ENCODE data around the gene ATL1.

The ATL1 gene

DNA sequence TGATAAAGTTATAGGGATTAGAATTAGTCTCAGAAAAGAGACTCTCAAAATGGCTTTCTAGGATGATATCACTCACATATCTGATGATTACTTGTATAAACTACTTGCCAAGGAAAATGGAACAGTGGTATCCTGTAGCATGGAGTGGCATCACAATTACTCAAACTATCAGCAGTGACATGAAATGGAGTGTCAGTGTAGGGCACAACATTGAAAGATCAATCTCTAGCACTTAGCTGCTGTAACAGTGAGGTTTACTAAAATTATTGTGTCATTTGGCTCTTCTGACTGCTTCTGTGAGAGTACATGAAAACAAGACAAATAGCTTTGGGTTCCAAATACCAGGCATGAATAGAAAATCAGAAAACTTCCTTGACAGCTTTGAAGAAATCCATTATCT lies 20.9 kb upstream of the ATL1 start:
- H3K4me3 ChIP-seq (ENCODE audit: low read depth, low read length): no peak overlapping the region
- H3K9me3 ChIP-seq: no peaks in the 10 kb centered on the region; the same call in 1 of the 2 replicates
- no peak for DNase-seq
- peaks cover 5% of the 10 kb centered on the region; the same call in 1 of the 2 replicates for H3K4me1 ChIP-seq
- TF ChIP-seq, protein P1, sequence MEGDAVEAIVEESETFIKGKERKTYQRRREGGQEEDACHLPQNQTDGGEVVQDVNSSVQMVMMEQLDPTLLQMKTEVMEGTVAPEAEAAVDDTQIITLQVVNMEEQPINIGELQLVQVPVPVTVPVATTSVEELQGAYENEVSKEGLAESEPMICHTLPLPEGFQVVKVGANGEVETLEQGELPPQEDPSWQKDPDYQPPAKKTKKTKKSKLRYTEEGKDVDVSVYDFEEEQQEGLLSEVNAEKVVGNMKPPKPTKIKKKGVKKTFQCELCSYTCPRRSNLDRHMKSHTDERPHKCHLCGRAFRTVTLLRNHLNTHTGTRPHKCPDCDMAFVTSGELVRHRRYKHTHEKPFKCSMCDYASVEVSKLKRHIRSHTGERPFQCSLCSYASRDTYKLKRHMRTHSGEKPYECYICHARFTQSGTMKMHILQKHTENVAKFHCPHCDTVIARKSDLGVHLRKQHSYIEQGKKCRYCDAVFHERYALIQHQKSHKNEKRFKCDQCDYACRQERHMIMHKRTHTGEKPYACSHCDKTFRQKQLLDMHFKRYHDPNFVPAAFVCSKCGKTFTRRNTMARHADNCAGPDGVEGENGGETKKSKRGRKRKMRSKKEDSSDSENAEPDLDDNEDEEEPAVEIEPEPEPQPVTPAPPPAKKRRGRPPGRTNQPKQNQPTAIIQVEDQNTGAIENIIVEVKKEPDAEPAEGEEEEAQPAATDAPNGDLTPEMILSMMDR (IDR thresholded peaks at IDR 0.05; ENCODE audit: low read depth, low read length): no peak
- H3K36me3 ChIP-seq: no peaks in the 10 kb centered on the region
- no peaks in the 10 kb centered on the region for H3K27me3 ChIP-seq

DNA sequence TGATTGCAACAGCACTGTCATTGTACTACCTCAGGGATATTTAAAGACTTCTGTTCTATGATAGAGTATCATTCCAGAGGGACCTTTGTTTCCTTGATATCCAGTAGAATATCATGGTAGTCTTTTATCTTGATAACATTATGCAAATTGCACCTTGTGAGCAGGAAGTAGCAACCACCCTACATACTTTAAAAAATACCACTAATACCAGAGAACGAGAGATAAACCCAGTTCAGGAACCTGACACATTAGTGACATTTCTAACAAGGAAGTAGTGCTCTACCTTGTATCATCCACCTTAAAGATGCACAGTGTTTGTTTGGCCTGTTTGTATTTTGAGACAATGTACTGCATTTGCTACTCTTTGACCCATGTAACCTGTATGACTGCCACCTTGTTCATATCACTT lies 18.8 kb upstream of the ATL1 start:
- no peak for DNase-seq
- Histone ChIP-seq H3K9me3 (no peaks in the 10 kb centered on the region; the same call in 1 of the 2 replicates), H3K27me3 (no peaks in the 10 kb centered on the region), H3K36me3 (no peaks in the 10 kb centered on the region), H3K4me1 (peaks cover 5% of the 10 kb centered on the region; the same call in 1 of the 2 replicates), H3K4me3 (ENCODE audit: low read depth, low read length) (no peak overlapping the region)
- TF ChIP-seq, protein P1 (IDR thresholded peaks at IDR 0.05; ENCODE audit: low read depth, low read length): no peak

DNA sequence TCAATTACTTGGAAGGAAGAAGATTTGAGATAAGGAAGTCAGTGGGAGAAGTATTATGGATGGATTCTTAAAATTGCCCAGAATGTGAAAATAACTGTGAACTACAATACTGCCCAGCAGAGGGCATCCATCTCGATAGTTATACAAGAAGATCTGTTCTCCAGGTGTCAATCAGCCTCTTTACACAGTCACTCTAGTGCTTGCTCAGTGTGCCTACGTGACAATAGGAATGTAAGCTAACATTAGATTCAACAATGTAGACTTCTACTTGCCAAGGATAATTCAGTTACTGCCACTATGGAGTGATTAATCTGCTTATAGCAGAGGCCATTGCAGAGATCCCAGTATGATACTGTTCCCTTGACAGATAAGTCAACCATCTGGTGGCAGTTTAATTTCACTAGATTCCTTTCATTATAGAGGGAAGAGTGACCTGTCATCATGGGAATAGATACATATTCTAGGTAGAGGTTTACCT lies 17.0 kb upstream of the ATL1 start:
- peak; percentile 50 for DNase-seq
- Histone ChIP-seq H3K36me3 (no peaks in the 10 kb centered on the region), H3K4me1 (peaks cover 5% of the 10 kb centered on the region; the same call in 1 of the 2 replicates), H3K4me3 (ENCODE audit: low read depth, low read length) (no peak overlapping the region), H3K9me3 (no peaks in the 10 kb centered on the region; the same call in 1 of the 2 replicates), H3K27me3 (no peaks in the 10 kb centered on the region)
- TF ChIP-seq, protein P1 (IDR thresholded peaks at IDR 0.05; ENCODE audit: low read depth, low read length): peak; percentile 66

DNA sequence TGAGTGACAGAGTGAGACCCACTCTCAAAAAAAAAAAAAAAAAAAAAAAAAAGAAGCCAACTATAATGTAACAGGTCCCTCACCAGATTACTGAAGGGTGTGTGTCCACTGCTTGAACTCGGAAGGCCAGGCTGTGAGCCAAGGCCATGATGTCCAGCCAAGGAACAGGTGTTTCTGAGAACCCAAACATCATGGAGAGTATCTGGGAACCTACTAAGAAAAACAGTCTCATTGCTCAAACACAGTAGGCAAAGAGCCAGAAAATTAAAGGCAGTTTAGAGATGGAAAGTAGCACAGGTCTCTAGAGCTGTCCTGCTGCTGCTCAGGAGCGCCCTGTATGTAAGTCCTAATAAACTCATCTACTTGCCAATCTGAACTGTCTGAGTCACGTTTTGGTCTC lies 15.0 kb upstream of the ATL1 start:
- Histone ChIP-seq H3K4me3 (ENCODE audit: low read depth, low read length) (no peak overlapping the region), H3K4me1 (peaks cover 5% of the 10 kb centered on the region; the same call in 1 of the 2 replicates), H3K36me3 (no peaks in the 10 kb centered on the region), H3K27me3 (no peaks in the 10 kb centered on the region), H3K9me3 (no peaks in the 10 kb centered on the region)
- DNase-seq: no peak
- TF ChIP-seq, protein P1 (IDR thresholded peaks at IDR 0.05; ENCODE audit: low read depth, low read length): no peak

GRCh38 chr14:50545618-50546017 lies 14.3 kb upstream of the ATL1 start:
- Histone ChIP-seq H3K36me3 (no peaks in the 10 kb centered on the region), H3K27me3 (no peaks in the 10 kb centered on the region), H3K9me3 (no peaks in the 10 kb centered on the region), H3K4me3 (ENCODE audit: low read depth, low read length) (no peak overlapping the region), H3K4me1 (peaks cover 5% of the 10 kb centered on the region; the same call in 1 of the 2 replicates)
- DNase-seq: no peak
- TF ChIP-seq, protein P1 (IDR thresholded peaks at IDR 0.05; ENCODE audit: low read depth, low read length): no peak

DNA sequence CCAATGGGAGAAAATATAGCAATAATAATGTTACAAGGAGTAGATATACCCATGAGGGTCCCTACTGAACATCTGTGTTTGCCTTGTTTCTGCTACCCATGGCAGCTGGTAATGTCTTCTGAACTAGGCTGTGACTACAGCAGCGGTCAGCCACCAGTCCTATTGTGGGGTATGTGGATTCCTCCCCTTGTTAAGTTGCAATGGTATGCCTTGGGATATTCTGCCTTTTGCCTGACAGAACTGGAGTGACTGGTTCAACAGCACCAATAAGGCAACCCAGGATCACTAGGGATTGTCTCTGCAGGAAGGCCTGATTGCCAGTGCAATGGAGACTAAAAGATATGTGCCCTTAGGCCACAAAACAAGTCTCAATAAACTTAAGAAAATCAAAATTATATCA lies 9.7 kb upstream of the ATL1 start:
- no peaks in the 10 kb centered on the region for H3K27me3 ChIP-seq
- no peaks in the 10 kb centered on the region for H3K4me1 ChIP-seq
- no peaks in the 10 kb centered on the region for H3K9me3 ChIP-seq
- TF ChIP-seq, protein P1 (IDR thresholded peaks at IDR 0.05; ENCODE audit: low read depth, low read length): no peak
- no peaks in the 10 kb centered on the region for H3K36me3 ChIP-seq
- DNase-seq: no peak
- no peak overlapping the region for H3K4me3 ChIP-seq (ENCODE audit: low read depth, low read length)
